Chondrocyte (in vitro differentiated cells): ENCODE measurements around the gene HLA-DQB2. TPM values are rescaled to one million over a fixed set of nuclear protein-coding genes. Genes with fewer than 3 reads are reported as not detected.

Experiments
- DNase-seq: peaks from one replicate; pipeline ENCODE4 v3.0.0; 2021; ENCODE audit warnings: mixed read lengths, low spot score
- H3K27ac Mint-ChIP-seq: one replicate; pipeline ENCODE4 v1.8.0; 2021; ENCODE audit warnings: mild to moderate bottlenecking, moderate library complexity, mixed read lengths; ENCODE audit not compliant: unreplicated experiment
- H3K27me3 Mint-ChIP-seq: 2 replicates; pipeline ENCODE4 v1.8.0; 2021; ENCODE audit warnings: low read depth, mixed read lengths
- H3K36me3 Mint-ChIP-seq: 2 replicates; pipeline ENCODE4 v1.8.0; 2021; ENCODE audit warnings: low read depth, mixed read lengths
- H3K4me1 Mint-ChIP-seq: 2 replicates; pipeline ENCODE4 v1.8.0; 2021; ENCODE audit warnings: low read depth, mild to moderate bottlenecking, mixed read lengths
- H3K4me3 Mint-ChIP-seq: one replicate; pipeline ENCODE4 v1.8.0; 2021; ENCODE audit warnings: mild to moderate bottlenecking, moderate library complexity, mixed read lengths; ENCODE audit not compliant: unreplicated experiment
- H3K9me3 Mint-ChIP-seq: 2 replicates; pipeline ENCODE4 v1.8.0; 2021; ENCODE audit warnings: low read depth, mixed read lengths
- CTCF ChIP-seq: fragments of 200-600 bp; sonication (generic); IDR thresholded peaks from 2 replicates; pipeline ENCODE4 v1.5.0; 2021; ENCODE audit warnings: antibody characterized with exemption, mild to moderate bottlenecking, moderate library complexity
- total RNA-seq: library from RNA; stranded (reverse); gene quantifications from 3 replicates; pipeline ENCODE4 v1.2.1, GENCODE V29; 2021

Gene HLA-DQB2
- total RNA-seq, 1 donor from 2014 or later = not detected

DNA sequence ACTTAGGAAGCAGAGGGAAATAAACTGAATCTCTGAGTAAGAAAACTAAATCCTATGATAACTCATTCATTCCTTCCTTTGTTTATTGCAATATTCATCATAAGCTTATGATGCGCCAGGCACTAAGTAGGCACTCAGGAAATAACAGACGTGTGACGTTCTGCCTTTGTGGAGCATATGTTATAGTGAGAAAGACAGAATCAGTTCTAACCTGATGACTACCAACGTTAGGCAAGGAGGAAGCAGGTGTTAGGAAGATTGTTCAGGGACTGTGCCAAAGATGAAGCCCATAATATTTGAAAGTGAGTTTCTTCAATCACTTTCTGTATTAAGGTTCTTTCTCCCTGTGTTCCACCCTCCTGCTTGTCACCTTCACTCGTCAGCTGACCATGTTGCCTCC is 18.6 kb downstream of the HLA-DQB2 start:
- Mint-ChIP-seq H3K9me3 (no peaks in the 10 kb centered on the region), H3K36me3 (no peaks in the 10 kb centered on the region), H3K27ac (no peak overlapping the region), H3K4me3 (no peak overlapping the region), H3K27me3 (peaks cover 33% of the 10 kb centered on the region), H3K4me1 (no peaks in the 10 kb centered on the region)
- no peak for DNase-seq
- TF ChIP-seq CTCF = no peak

DNA sequence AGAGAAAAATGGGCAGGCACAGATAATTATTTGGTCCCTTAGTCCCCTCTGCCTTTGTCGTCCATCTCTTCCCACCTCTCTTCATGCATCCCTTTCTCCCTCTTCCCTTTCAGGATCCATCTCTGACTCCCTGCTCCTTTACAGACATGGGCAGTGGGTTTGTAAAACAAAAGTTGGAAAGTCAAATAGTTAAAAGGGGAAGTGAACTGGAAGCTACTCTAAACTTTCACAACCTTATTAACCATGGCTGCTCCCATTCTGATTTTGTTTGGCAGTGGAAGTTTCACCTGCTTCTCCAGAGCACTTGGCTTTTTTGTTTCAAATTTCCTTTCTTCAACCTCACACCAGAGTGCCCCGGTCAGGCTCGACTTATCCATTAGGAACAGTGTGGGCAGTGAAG is 21.0 kb downstream of the HLA-DQB2 start:
- Mint-ChIP-seq H3K36me3 (no peaks in the 10 kb centered on the region), H3K27me3 (peaks cover 38% of the 10 kb centered on the region), H3K9me3 (no peaks in the 10 kb centered on the region), H3K4me3 (no peak overlapping the region), H3K4me1 (no peaks in the 10 kb centered on the region), H3K27ac (no peak overlapping the region)
- TF ChIP-seq CTCF = no peak
- DNase-seq = no peak

DNA sequence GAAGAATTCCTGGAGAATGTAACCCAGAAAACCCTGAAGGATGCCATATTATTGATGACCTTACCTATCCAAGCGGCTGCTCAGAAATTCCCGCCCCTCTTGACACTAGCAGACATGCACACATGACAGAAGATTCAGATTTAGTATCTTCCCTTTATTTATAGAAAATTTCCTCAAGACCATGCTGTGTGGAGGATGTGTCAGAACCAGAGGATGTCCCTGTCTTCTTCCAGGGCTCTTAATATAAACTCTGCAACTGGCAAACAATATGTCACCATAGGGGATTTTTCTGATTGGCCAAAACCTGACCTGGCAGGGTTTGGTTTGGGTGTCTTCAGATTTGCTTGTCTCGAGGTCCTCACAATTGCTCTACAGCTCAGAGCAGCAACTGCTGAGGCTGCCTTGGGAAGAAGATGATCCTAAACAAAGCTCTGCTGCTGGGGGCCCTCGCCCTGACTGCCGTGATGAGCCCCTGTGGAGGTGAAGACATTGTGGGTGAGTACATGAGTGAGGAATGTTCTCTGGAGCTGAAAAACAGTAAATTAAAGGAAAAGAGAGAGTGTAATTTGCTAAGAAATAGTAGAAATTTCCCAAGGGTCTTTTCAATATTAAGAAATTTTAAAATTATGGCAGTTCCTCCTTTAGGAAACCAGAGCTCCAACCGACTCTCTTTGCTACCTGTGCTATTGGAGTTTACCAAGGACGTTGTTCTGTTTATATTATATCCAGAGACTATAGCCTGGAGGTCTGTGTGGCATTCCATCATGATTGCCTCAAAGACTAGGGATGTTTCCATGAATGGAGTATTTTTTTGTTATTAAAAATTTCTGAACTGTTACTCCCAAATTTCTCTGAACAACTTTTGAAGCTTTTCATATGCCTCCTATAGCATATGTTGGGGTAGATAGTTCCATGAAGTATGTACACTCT is 22.0 kb downstream of the HLA-DQB2 start, which contains the start of gene HLA-DQA2:
TSS of gene HLA-DQA2 (plus strand) at position 361 of the 930 bp plus-strand sequence. CDS start at position 414, 53 bp downstream.
- no peak for TF ChIP-seq CTCF
- no peaks in the 10 kb centered on the region for H3K36me3 Mint-ChIP-seq
- no peak for DNase-seq

DNA sequence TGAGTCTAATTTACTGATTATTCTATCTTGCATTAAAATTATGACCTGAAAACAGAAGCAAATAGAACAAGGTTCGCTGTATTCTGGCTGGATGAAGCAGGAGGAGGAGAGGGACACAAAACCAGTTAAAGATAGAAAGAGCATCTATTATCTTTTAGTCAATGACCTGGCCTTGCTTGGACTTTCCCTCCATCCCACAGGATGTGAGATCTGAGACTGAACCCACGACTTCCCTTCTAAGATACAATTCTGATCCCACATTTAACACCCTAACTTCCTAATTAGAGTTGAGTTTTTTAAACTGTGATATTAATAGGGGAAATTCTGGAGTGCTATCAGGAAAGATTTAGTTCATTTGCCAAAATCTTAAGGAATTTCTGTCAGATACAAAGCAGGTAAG is 25.2 kb downstream of the HLA-DQB2 start:
- no peak for DNase-seq
- no peaks in the 10 kb centered on the region for H3K4me1 Mint-ChIP-seq
- TF ChIP-seq CTCF = no peak
- no peaks in the 10 kb centered on the region for H3K36me3 Mint-ChIP-seq
- peaks cover 27% of the 10 kb centered on the region for H3K27me3 Mint-ChIP-seq
- H3K4me3 Mint-ChIP-seq = no peak overlapping the region
- H3K27ac Mint-ChIP-seq = no peak overlapping the region
- no peaks in the 10 kb centered on the region for H3K9me3 Mint-ChIP-seq

More for the DNA sequence above, 22.0 kb downstream of the HLA-DQB2 start, which contains the start of gene HLA-DQA2:
- Mint-ChIP-seq H3K4me3 (no peak within 1 kb of the TSS), H3K9me3 (no peaks in the 10 kb centered on the region), H3K4me1 (no peaks in the 10 kb centered on the region), H3K27me3 (peaks cover 38% of the 10 kb centered on the region), H3K27ac (no peak within 1 kb of the TSS)

- Mint-ChIP-seq H3K27me3 (peaks cover 26% of the 10 kb centered on the region), H3K27ac (no peak overlapping the region), H3K9me3 (no peaks in the 10 kb centered on the region), H3K4me1 (no peaks in the 10 kb centered on the region), H3K4me3 (no peak overlapping the region), H3K36me3 (no peaks in the 10 kb centered on the region)
- TF ChIP-seq CTCF = no peak
- no peak for DNase-seq
Measured at GRCh38 chr6:32718879-32719278, 44.5 kb downstream of the HLA-DQB2 start.
